MM.1S (cell line): ENCODE results near the gene TULP4.

ENCODE experiments used
- DNase-seq: peaks from one replicate; pipeline ENCODE4 v3.0.0-alpha.2; 2015
- H2AFZ ChIP-seq: fragments of 300-600 bp; sonication (generic); 2 replicates; pipeline ENCODE4 v1.6.0; 2016; ENCODE audit warnings: antibody characterized with exemption, low read length
- H3F3A ChIP-seq: fragments of 300-600 bp; sonication (generic); 2 replicates; pipeline ENCODE4 v1.6.1; 2016; ENCODE audit warnings: mild to moderate bottlenecking, antibody characterized with exemption, low read length, moderate library complexity, mixed read lengths; ENCODE audit not compliant: insufficient read depth
- H3K27ac ChIP-seq: fragments of 300-600 bp; sonication (generic); 2 replicates; pipeline ENCODE4 v1.5.1; 2016; ENCODE audit warnings: mild to moderate bottlenecking, low read length
- H3K27me3 ChIP-seq: fragments of 300-600 bp; sonication (generic); replicated peaks from 2 replicates; pipeline ENCODE4 v1.6.0; 2016; ENCODE audit warnings: low read length; ENCODE audit not compliant: insufficient read depth
- H3K36me3 ChIP-seq: fragments of 300-600 bp; sonication (generic); replicated peaks from 2 replicates; pipeline ENCODE4 v1.6.1; 2016; ENCODE audit warnings: mild to moderate bottlenecking, low read length, mixed read lengths; ENCODE audit not compliant: insufficient read depth
- H3K4me1 ChIP-seq: fragments of 300-600 bp; sonication (generic); 2 replicates; pipeline ENCODE4 v1.6.1; 2016; ENCODE audit warnings: low read length, mixed read lengths
- H3K4me2 ChIP-seq: fragments of 300-600 bp; sonication (generic); 2 replicates; pipeline ENCODE4 v1.6.0; 2016; ENCODE audit warnings: low read depth, low read length
- H3K4me3 ChIP-seq: fragments of 300-600 bp; sonication (generic); 2 replicates; pipeline ENCODE4 v1.5.1; 2016; ENCODE audit warnings: low read length, mixed read lengths
- H3K79me2 ChIP-seq: fragments of 300-600 bp; sonication (generic); 2 replicates; pipeline ENCODE4 v1.6.1; 2016; ENCODE audit warnings: mixed run types, low read length, mixed read lengths
- H3K9ac ChIP-seq: fragments of 300-600 bp; sonication (generic); 2 replicates; pipeline ENCODE4 v1.6.1; 2016; ENCODE audit warnings: low read length, mixed read lengths
- H3K9me2 ChIP-seq: fragments of 300-600 bp; sonication (generic); replicated peaks from 2 replicates; pipeline ENCODE4 v1.6.1; 2016; ENCODE audit warnings: mild to moderate bottlenecking, low read length, mixed read lengths; ENCODE audit not compliant: insufficient read depth
- H3K9me3 ChIP-seq: fragments of 300-600 bp; sonication (generic); replicated peaks from 2 replicates; pipeline ENCODE4 v1.6.1; 2016; ENCODE audit warnings: mild to moderate bottlenecking, low read length, mixed read lengths; ENCODE audit not compliant: insufficient read depth
- H4K20me1 ChIP-seq: fragments of 300-600 bp; sonication (generic); 2 replicates; pipeline ENCODE4 v1.6.1; 2016; ENCODE audit warnings: mild to moderate bottlenecking, low read length, moderate library complexity, mixed read lengths; ENCODE audit not compliant: insufficient read depth
- EZH2 ChIP-seq: fragments of 300-600 bp; sonication (generic); optimal IDR thresholded peaks from 2 replicates; pipeline ENCODE3; 2017; ENCODE audit warnings: low read depth, mild to moderate bottlenecking, antibody characterized with exemption, low read length, mixed read lengths
- EZH2phosphoT487 ChIP-seq: fragments of 300-600 bp; sonication (generic); IDR thresholded peaks from 2 replicates; pipeline ENCODE4 v1.6.1; 2018; ENCODE audit warnings: antibody characterized with exemption, low read length
- TF ChIP-seq, protein P1 (sequence below): fragments of 300-600 bp; sonication (generic); IDR thresholded peaks from 2 replicates; pipeline ENCODE4 v1.5.1; 2016; ENCODE audit warnings: antibody characterized with exemption, low read length, mixed read lengths

TULP4 gene

DNA sequence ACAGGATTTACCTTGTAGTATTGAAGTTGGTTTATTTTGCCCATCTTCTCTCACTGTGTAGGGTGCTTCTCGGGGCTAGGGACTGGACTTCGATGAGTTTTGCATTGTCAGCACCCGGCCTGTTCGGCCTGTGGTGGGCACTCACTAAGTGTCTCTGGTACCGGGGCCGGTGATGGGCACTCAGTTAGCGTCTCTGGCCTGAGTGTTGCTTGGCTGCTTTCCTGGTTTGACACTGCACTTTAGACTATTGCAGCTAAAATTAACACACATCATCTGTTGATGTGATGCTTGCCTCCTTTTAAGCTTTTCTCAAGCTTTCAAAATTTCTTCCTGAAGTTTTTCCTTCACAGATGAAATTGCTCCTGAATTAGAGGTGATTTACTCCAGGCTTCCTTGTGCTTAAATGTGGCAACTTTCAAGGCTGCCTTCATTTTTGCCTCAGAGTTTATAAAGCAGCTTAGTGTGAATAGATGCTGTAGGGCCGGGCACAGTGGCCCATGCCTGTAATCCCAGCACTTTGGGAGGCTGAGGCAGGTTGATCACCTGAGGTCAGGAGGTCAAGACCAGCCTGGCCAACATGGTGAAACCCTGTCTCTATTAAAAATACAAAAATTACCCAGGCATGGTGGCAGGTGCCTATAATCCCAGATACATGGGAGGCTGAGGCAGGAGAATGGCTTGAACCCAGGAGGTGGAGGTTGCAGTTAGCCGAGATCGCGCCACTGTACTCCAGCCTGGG, 41.7 kb upstream of the TULP4 start:
- Histone ChIP-seq H2AFZ (no peak overlapping the region), H3K9ac (no peak overlapping the region), H3K4me3 (no peak overlapping the region), H3K9me2 (no peaks in the 10 kb centered on the region), H4K20me1 (no peaks in the 10 kb centered on the region), H3K27me3 (no peaks in the 10 kb centered on the region), H3K27ac (peak overlapping the region; percentile 35; the same call in 1 of the 2 replicates), H3K4me2 (peak overlapping the region; percentile 16; the same call in 1 of the 2 replicates), H3K4me1 (peaks cover 13% of the 10 kb centered on the region), H3K79me2 (no peaks in the 10 kb centered on the region), H3K9me3 (no peaks in the 10 kb centered on the region), H3F3A (0 out of 2 replicates have a peak, but pooled peaks cover 3% of the 10 kb centered on the region), H3K36me3 (no peaks in the 10 kb centered on the region)
- no peak for DNase-seq
- no peak for TF ChIP-seq EZH2phosphoT487
- TF ChIP-seq, protein P1, sequence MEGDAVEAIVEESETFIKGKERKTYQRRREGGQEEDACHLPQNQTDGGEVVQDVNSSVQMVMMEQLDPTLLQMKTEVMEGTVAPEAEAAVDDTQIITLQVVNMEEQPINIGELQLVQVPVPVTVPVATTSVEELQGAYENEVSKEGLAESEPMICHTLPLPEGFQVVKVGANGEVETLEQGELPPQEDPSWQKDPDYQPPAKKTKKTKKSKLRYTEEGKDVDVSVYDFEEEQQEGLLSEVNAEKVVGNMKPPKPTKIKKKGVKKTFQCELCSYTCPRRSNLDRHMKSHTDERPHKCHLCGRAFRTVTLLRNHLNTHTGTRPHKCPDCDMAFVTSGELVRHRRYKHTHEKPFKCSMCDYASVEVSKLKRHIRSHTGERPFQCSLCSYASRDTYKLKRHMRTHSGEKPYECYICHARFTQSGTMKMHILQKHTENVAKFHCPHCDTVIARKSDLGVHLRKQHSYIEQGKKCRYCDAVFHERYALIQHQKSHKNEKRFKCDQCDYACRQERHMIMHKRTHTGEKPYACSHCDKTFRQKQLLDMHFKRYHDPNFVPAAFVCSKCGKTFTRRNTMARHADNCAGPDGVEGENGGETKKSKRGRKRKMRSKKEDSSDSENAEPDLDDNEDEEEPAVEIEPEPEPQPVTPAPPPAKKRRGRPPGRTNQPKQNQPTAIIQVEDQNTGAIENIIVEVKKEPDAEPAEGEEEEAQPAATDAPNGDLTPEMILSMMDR: no peak
- TF ChIP-seq EZH2: no peak

DNA sequence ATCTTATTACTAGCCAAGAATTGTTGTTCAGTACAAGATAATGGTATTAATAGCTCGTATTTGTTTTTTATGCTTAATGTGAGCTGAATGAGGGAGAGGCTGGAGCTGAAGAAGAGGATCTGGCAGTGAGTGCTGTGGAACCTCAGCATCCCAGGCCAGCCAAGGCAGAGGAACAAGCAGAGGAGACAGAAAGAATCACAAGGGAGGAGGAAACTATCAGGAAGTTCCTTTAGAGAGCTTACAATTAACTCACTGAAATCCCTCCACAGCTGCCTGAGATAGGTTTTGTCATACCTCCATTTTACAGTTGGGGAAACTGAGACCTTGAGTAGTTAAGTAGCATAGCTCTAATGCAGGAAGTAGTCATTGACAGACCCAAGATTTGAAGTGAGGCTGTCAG, 39.9 kb upstream of the TULP4 start:
- 0 out of 2 replicates have a peak, but pooled peaks cover 3% of the 10 kb centered on the region for H3F3A ChIP-seq
- H2AFZ ChIP-seq: no peak overlapping the region
- no peaks in the 10 kb centered on the region for H3K9me2 ChIP-seq
- peaks cover 13% of the 10 kb centered on the region for H3K4me1 ChIP-seq
- H3K27ac ChIP-seq: no peak overlapping the region
- H3K9ac ChIP-seq: no peak overlapping the region
- H3K4me2 ChIP-seq: no peak overlapping the region
- no peak overlapping the region for H3K4me3 ChIP-seq
- no peaks in the 10 kb centered on the region for H3K79me2 ChIP-seq
- H4K20me1 ChIP-seq: no peaks in the 10 kb centered on the region
- H3K27me3 ChIP-seq: no peaks in the 10 kb centered on the region
- no peaks in the 10 kb centered on the region for H3K36me3 ChIP-seq
- no peaks in the 10 kb centered on the region for H3K9me3 ChIP-seq
- TF ChIP-seq, protein P1: no peak
- TF ChIP-seq EZH2 (no peak), EZH2phosphoT487 (no peak)
- DNase-seq: no peak

DNA sequence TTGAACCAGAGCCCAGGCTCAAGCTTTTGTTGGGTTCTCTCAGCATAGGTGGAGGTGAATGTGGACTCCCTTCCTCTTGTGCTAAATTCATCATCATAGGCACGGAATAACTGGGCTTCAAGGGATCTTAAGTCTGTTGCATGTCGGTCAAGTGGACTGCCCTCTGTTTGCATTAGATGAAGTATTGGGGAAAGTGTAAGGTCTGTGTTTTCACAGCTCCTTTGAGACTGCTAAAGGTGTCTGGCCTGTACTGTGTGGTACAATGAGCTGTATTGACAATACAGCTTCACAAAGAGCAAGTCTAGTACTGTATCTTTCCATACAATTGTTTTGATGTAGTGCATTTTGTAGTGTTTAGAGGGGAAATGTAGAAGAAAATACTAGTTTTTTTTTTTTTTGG, 34.3 kb upstream of the TULP4 start:
- H3K27me3 ChIP-seq: no peaks in the 10 kb centered on the region
- no peaks in the 10 kb centered on the region for H3K9me2 ChIP-seq
- no peak overlapping the region for H3K4me2 ChIP-seq
- H3K9ac ChIP-seq: no peak overlapping the region
- no peak for DNase-seq
- 0 out of 2 replicates have a peak, but pooled peaks cover under 1% of the 10 kb centered on the region for H3K4me1 ChIP-seq
- no peaks in the 10 kb centered on the region for H3F3A ChIP-seq
- H4K20me1 ChIP-seq: no peaks in the 10 kb centered on the region
- no peaks in the 10 kb centered on the region for H3K36me3 ChIP-seq
- no peak overlapping the region for H3K27ac ChIP-seq
- H3K4me3 ChIP-seq: no peak overlapping the region
- no peaks in the 10 kb centered on the region for H3K79me2 ChIP-seq
- TF ChIP-seq EZH2 (no peak), EZH2phosphoT487 (no peak)
- TF ChIP-seq, protein P1: no peak
- H2AFZ ChIP-seq: no peak overlapping the region
- no peaks in the 10 kb centered on the region for H3K9me3 ChIP-seq
